ENCODE results near the gene MMP24OS.

GRCh38 chr20:35285806-35286076 is 7.8 kb upstream of the MMP24OS start:
- TF ChIP-seq CTCF (conservative IDR thresholded peaks at IDR 0.05 in 1 of 2, IDR thresholded peaks at IDR 0.05 in 1 of 2; ENCODE audit: extremely low read depth in 1 of 2, insufficient read depth in 1 of 2, low read depth in 1 of 2, low read length in 2 of 2), result no peak
- TF ChIP-seq EZH2 (IDR thresholded peaks at IDR 0.05; ENCODE audit: borderline replicate concordance, low read length), result no peak

Measured in mammary epithelial cell (primary cell).